ENCODE data around the gene HP1BP3.

HP1BP3 gene

DNA sequence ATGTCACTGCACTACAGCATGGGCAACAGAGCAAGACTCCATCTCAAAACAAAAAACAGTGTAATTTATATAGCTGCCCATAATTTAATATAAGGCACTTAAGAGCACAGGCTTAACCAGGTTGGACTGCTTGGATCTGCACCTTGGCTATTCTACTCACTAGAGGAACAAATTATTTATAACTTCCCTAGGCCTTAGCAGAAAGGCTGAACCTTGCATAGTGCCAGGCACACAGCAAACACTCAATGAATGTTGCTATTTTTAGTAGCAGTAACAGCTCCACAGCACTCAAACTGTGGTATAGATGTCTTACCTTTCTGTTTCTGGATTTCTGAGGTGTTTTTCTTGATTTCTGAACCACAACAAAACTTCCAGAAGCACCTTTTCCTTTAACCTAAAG lies 19.8 kb downstream of the HP1BP3 start:
- TF ChIP-seq CREB1 (IDR thresholded peaks at IDR 0.05; ENCODE audit: low read depth) (no peak), TAF1 (IDR thresholded peaks at IDR 0.05; ENCODE audit: low read depth) (no peak)
- TF ChIP-seq, protein P1, sequence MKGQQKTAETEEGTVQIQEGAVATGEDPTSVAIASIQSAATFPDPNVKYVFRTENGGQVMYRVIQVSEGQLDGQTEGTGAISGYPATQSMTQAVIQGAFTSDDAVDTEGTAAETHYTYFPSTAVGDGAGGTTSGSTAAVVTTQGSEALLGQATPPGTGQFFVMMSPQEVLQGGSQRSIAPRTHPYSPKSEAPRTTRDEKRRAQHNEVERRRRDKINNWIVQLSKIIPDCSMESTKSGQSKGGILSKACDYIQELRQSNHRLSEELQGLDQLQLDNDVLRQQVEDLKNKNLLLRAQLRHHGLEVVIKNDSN (IDR thresholded peaks at IDR 0.05) = no peak

DNA sequence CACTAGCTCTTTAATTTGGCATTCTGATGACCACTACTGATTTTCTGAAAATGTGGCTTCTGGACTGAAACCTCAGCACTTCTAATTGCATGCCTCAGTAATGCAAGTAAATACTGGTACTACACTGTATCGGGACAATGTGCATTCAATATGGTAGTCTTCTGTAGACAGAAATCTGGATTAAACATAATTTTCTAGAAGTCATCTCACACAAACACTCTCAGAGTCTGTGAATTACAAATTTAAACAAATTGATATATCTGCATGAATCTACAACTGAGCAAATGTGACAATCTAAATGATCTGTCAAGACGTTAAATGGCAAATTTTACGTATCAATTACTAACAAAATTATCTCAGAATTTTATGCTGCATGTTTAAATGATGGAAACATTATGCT lies 23.7 kb downstream of the HP1BP3 start:
- no peak for TF ChIP-seq NFIC (IDR thresholded peaks at IDR 0.05)
- TF ChIP-seq, protein P2, sequence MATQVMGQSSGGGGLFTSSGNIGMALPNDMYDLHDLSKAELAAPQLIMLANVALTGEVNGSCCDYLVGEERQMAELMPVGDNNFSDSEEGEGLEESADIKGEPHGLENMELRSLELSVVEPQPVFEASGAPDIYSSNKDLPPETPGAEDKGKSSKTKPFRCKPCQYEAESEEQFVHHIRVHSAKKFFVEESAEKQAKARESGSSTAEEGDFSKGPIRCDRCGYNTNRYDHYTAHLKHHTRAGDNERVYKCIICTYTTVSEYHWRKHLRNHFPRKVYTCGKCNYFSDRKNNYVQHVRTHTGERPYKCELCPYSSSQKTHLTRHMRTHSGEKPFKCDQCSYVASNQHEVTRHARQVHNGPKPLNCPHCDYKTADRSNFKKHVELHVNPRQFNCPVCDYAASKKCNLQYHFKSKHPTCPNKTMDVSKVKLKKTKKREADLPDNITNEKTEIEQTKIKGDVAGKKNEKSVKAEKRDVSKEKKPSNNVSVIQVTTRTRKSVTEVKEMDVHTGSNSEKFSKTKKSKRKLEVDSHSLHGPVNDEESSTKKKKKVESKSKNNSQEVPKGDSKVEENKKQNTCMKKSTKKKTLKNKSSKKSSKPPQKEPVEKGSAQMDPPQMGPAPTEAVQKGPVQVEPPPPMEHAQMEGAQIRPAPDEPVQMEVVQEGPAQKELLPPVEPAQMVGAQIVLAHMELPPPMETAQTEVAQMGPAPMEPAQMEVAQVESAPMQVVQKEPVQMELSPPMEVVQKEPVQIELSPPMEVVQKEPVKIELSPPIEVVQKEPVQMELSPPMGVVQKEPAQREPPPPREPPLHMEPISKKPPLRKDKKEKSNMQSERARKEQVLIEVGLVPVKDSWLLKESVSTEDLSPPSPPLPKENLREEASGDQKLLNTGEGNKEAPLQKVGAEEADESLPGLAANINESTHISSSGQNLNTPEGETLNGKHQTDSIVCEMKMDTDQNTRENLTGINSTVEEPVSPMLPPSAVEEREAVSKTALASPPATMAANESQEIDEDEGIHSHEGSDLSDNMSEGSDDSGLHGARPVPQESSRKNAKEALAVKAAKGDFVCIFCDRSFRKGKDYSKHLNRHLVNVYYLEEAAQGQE (IDR thresholded peaks at IDR 0.05; ENCODE audit: low read depth) = no peak
- TF ChIP-seq YY1 (IDR thresholded peaks at IDR 0.05; ENCODE audit: low read depth) = no peak
- no peak for TF ChIP-seq TCF12 (IDR thresholded peaks at IDR 0.05; ENCODE audit: low read depth)
- TF ChIP-seq, protein P3, sequence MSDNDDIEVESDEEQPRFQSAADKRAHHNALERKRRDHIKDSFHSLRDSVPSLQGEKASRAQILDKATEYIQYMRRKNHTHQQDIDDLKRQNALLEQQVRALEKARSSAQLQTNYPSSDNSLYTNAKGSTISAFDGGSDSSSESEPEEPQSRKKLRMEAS (IDR thresholded peaks at IDR 0.05) = no peak
- TF ChIP-seq, protein P1 (IDR thresholded peaks at IDR 0.05) = no peak
- no peak for TF ChIP-seq TAF1 (IDR thresholded peaks at IDR 0.05; ENCODE audit: low read depth)
- no peak for TF ChIP-seq EP300 (IDR thresholded peaks at IDR 0.05; ENCODE audit: borderline replicate concordance)
- no peak for TF ChIP-seq ZBTB7A (IDR thresholded peaks at IDR 0.05; ENCODE audit: low read depth)
- no peak for TF ChIP-seq RAD21 (IDR thresholded peaks at IDR 0.05; ENCODE audit: low read depth)
- no peak for TF ChIP-seq FOXM1 (IDR thresholded peaks at IDR 0.05; ENCODE audit: borderline replicate concordance, low read depth)
- TF ChIP-seq EGR1 (IDR thresholded peaks at IDR 0.05) = no peak
- no peak for TF ChIP-seq CEBPB (IDR thresholded peaks at IDR 0.05)
- TF ChIP-seq CREB1 (IDR thresholded peaks at IDR 0.05; ENCODE audit: low read depth) = no peak
- no peak for TF ChIP-seq TEAD4 (IDR thresholded peaks at IDR 0.05)

DNA sequence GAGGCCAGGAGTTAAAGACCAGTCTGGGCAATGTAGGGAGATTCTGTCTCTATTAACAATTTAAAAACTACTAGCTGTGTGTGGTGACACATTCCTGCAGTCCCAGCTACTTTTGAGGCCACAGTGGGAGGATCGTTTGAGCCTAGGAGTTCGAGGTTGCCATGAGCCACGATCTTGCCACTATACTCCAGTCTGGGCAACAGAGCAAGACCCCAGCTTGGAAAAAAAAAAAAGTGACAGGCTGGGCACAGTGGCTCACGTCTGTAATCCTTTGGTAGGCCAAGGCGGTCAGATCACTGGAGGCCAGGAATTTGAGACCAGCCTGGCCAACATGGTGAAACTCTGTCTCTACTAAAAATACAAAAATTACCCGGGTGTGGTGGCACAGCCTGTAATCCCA lies 26.8 kb downstream of the HP1BP3 start:
- TF ChIP-seq, protein P1 (IDR thresholded peaks at IDR 0.05) = no peak
- TF ChIP-seq EP300 (IDR thresholded peaks at IDR 0.05; ENCODE audit: borderline replicate concordance) (no peak), CREB1 (IDR thresholded peaks at IDR 0.05; ENCODE audit: low read depth) (no peak), RAD21 (IDR thresholded peaks at IDR 0.05; ENCODE audit: low read depth) (no peak)
- TF ChIP-seq, protein P2 (IDR thresholded peaks at IDR 0.05; ENCODE audit: low read depth) = no peak
- TF ChIP-seq, protein P3 (IDR thresholded peaks at IDR 0.05) = no peak

DNA sequence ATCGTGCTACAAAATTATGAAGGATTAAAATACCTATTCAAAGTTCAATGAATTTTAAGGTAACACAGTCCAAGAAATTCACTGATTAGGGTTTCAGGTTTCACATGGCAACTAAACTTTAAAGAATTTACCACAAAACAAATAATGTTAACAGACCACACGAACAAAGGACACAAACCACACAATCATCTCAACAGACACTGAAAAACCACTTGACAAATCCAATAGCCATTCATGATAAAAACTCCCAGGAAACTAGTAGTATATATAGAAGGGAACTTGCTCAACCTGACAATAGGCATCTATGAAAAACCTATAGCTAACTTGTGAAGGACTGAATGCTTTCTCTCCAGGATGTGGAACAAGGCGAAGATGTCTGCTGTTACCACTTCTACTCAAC lies 33.5 kb downstream of the HP1BP3 start:
- TF ChIP-seq, protein P2 (IDR thresholded peaks at IDR 0.05; ENCODE audit: low read depth) = no peak
- TF ChIP-seq CEBPB (IDR thresholded peaks at IDR 0.05) = no peak
- no peak for TF ChIP-seq NFIC (IDR thresholded peaks at IDR 0.05)
- TF ChIP-seq RAD21 (IDR thresholded peaks at IDR 0.05; ENCODE audit: low read depth) = no peak
- no peak for TF ChIP-seq YY1 (IDR thresholded peaks at IDR 0.05; ENCODE audit: low read depth)

DNA sequence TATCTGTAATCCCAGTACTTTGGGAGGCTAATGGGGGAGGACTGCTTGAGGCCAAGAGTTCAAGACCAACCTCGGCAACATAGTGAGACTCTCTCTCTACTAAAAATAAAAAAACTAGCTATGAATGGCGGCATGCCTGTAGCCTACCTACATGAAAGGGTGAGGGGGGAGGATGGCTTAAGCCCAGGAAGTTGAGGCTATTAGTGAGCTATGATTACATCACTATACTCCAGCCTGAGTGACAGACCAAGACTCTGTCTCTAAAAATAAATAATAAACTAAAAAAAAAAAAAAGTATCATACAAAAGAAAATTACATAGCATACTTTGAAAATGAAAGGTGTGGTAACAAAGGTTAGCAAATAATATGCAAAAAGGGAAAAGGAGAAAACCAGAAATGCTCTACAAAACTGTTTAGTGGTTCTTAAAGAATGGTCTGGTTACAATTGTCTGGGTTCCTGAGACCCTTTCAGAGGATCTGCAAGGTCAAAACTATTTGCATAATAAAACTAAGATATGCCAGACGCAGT lies 35.6 kb downstream of the HP1BP3 start:
- TF ChIP-seq TEAD4 (IDR thresholded peaks at IDR 0.05) = no peak
- no peak for TF ChIP-seq NFIC (IDR thresholded peaks at IDR 0.05)
- TF ChIP-seq, protein P3 (IDR thresholded peaks at IDR 0.05) = no peak
- TF ChIP-seq TCF12 (IDR thresholded peaks at IDR 0.05; ENCODE audit: low read depth) = no peak
- TF ChIP-seq EP300 (IDR thresholded peaks at IDR 0.05; ENCODE audit: borderline replicate concordance) = no peak
- TF ChIP-seq CREB1 (IDR thresholded peaks at IDR 0.05; ENCODE audit: low read depth) = no peak
- TF ChIP-seq YY1 (IDR thresholded peaks at IDR 0.05; ENCODE audit: low read depth) = no peak
- no peak for TF ChIP-seq ZBTB7A (IDR thresholded peaks at IDR 0.05; ENCODE audit: low read depth)
- no peak for TF ChIP-seq CEBPB (IDR thresholded peaks at IDR 0.05)
- TF ChIP-seq RAD21 (IDR thresholded peaks at IDR 0.05; ENCODE audit: low read depth) = no peak
- TF ChIP-seq EGR1 (IDR thresholded peaks at IDR 0.05) = no peak
- no peak for TF ChIP-seq FOXM1 (IDR thresholded peaks at IDR 0.05; ENCODE audit: borderline replicate concordance, low read depth)
- TF ChIP-seq TAF1 (IDR thresholded peaks at IDR 0.05; ENCODE audit: low read depth) = no peak
- TF ChIP-seq, protein P2 (IDR thresholded peaks at IDR 0.05; ENCODE audit: low read depth) = no peak
- TF ChIP-seq, protein P1 (IDR thresholded peaks at IDR 0.05) = no peak
